ENCODE data around the gene EZH1. TPM values are rescaled to one million over a fixed set of nuclear protein-coding genes. Genes with fewer than 3 reads are reported as not detected.

Gene EZH1
- total RNA-seq, 1 experiment from 2014 or later = 16.9 TPM

GRCh38 chr17:42676424-42677011 is 68.3 kb downstream of the EZH1 start, which contains the start of gene PLEKHH3:
TSS of gene PLEKHH3 (minus strand) at chr17:42676994. CDS start at chr17:42676563, 431 bp downstream.
- TF ChIP-seq CTCF (IDR thresholded peaks at IDR 0.05; ENCODE audit: insufficient read depth in 1 of 2, low read depth in 1 of 2, low read length in 1 of 2, severe bottlenecking in 1 of 2, unreplicated experiment in 1 of 2) = peak; percentile 8 to 15
- CTCF ChIA-PET = interaction anchor here (0.6 to 3.5 kb wide), 13 partner anchors 17 to 201 kb away, joined by 3 to 27 read pairs (median 4); partner anchors contain the start of genes BECN1, RETREG3, TUBG1 and TUBG2
- Mint-ChIP-seq H3K27ac (ENCODE audit: unreplicated experiment) (peak within 1 kb of the TSS; percentile 95), H3K36me3 (ENCODE audit: insufficient read depth, unreplicated experiment) (peaks cover 35% of the 10 kb centered on the region), H3K4me1 (ENCODE audit: low read depth, unreplicated experiment) (peaks cover 4% of the 10 kb centered on the region), H3K27me3 (ENCODE audit: insufficient read depth, unreplicated experiment) (no peaks in the 10 kb centered on the region), H3K4me3 (ENCODE audit: unreplicated experiment) (peak within 1 kb of the TSS; percentile 89), H3K9me3 (ENCODE audit: unreplicated experiment) (no peaks in the 10 kb centered on the region)
- Histone ChIP-seq H3K27me3 (replicated peaks; ENCODE audit: control insufficient read depth, insufficient read depth, low read length) (no peaks in the 10 kb centered on the region), H3K4me1 (peaks cover 26% of the 10 kb centered on the region), H3K9me3 (no peaks in the 10 kb centered on the region), H3K36me3 (ENCODE audit: control insufficient read depth, insufficient read depth, low read length) (peaks cover 2% of the 10 kb centered on the region), H3K4me3 (ENCODE audit: low read depth, low read length) (peak within 1 kb of the TSS; percentile 85)
- intact Hi-C loops (cut with micrococcal nuclease; ENCODE audit: unreplicated experiment) = loop anchor here (1.0 to 5.0 kb wide), 2 partner anchors 67 to 86 kb away; partner anchors contain the start of genes RAMP2, RETREG3 and TUBG1
- POLR2A ChIA-PET = interaction anchor here (0.6 to 2.2 kb wide), 10 partner anchors 17 to 686 kb away, joined by 3 to 10 read pairs (median 4); partner anchors contain the start of genes BECN1, PSMC3IP, RETREG3 and RPL27
- BruUV-seq (replicated peaks) = no TSS peak
- no peak for DNase-seq

GRCh38 chr17:42675965-42676423 is 68.8 kb downstream of the EZH1 start:
- H3K36me3 Mint-ChIP-seq (ENCODE audit: insufficient read depth, unreplicated experiment) = peaks cover 40% of the 10 kb centered on the region
- no peaks in the 10 kb centered on the region for H3K4me1 Mint-ChIP-seq (ENCODE audit: low read depth, unreplicated experiment)
- ChIA-PET CTCF (interaction anchor here (0.6 to 2.1 kb wide), 7 partner anchors 17 to 291 kb away, joined by 3 to 21 read pairs (median 5); partner anchors contain the start of genes BECN1, RETREG3, TUBG1 and TUBG2), POLR2A (interaction anchor here (0.6 to 2.2 kb wide), 5 partner anchors 17 to 322 kb away, joined by 4 to 10 read pairs (median 8); partner anchors contain the start of genes PSMC3IP, RETREG3, RPL27 and TUBG1)
- intact Hi-C loops (cut with micrococcal nuclease; ENCODE audit: unreplicated experiment) = loop anchor here (5.0 kb wide), 1 partner anchor 86 kb away; the partner anchor contains the start of gene RAMP2
- TF ChIP-seq CTCF (IDR thresholded peaks at IDR 0.05; ENCODE audit: insufficient read depth in 1 of 2, low read depth in 1 of 2, low read length in 1 of 2, severe bottlenecking in 1 of 2, unreplicated experiment in 1 of 2) = no peak
- H3K27ac Mint-ChIP-seq (ENCODE audit: unreplicated experiment) = peak overlapping the region; percentile 95
- Histone ChIP-seq H3K27me3 (replicated peaks; ENCODE audit: control insufficient read depth, insufficient read depth, low read length) (no peaks in the 10 kb centered on the region), H3K4me1 (peaks cover 26% of the 10 kb centered on the region), H3K9me3 (no peaks in the 10 kb centered on the region), H3K36me3 (ENCODE audit: control insufficient read depth, insufficient read depth, low read length) (peaks cover 2% of the 10 kb centered on the region), H3K4me3 (ENCODE audit: low read depth, low read length) (peak overlapping the region; percentile 85)
- H3K4me3 Mint-ChIP-seq (ENCODE audit: unreplicated experiment) = peak overlapping the region; percentile 89
- BruUV-seq (replicated peaks) = TSS peak; percentile 32
- peak in 1 of 2 experiments; percentile 66 for DNase-seq
- H3K27me3 Mint-ChIP-seq (ENCODE audit: insufficient read depth, unreplicated experiment) = no peaks in the 10 kb centered on the region
- no peaks in the 10 kb centered on the region for H3K9me3 Mint-ChIP-seq (ENCODE audit: unreplicated experiment)

- TF ChIP-seq CTCF (IDR thresholded peaks at IDR 0.05; ENCODE audit: insufficient read depth in 1 of 2, low read depth in 1 of 2, low read length in 1 of 2, severe bottlenecking in 1 of 2, unreplicated experiment in 1 of 2) = no peak
- Mint-ChIP-seq H3K4me1 (ENCODE audit: low read depth, unreplicated experiment) (no peaks in the 10 kb centered on the region), H3K27me3 (ENCODE audit: insufficient read depth, unreplicated experiment) (no peaks in the 10 kb centered on the region), H3K9me3 (ENCODE audit: unreplicated experiment) (no peaks in the 10 kb centered on the region), H3K36me3 (ENCODE audit: insufficient read depth, unreplicated experiment) (peaks cover 46% of the 10 kb centered on the region), H3K27ac (ENCODE audit: unreplicated experiment) (peak overlapping the region; percentile 95), H3K4me3 (ENCODE audit: unreplicated experiment) (peak overlapping the region; percentile 89)
- no peak for DNase-seq
- H3K36me3 ChIP-seq (ENCODE audit: control insufficient read depth, insufficient read depth, low read length) = peaks cover 2% of the 10 kb centered on the region
- BruUV-seq (replicated peaks) = no TSS peak
- CTCF ChIA-PET = interaction anchor here (0.6 to 2.1 kb wide), 6 partner anchors 16 to 291 kb away, joined by 4 to 21 read pairs (median 8); partner anchors contain the start of genes BECN1, RETREG3, TUBG1 and TUBG2
- peaks cover 24% of the 10 kb centered on the region for H3K4me1 ChIP-seq
- intact Hi-C loops (cut with micrococcal nuclease; ENCODE audit: unreplicated experiment) = loop anchor here (5.0 kb wide), 1 partner anchor 87 kb away; the partner anchor contains the start of gene RAMP2
- no peaks in the 10 kb centered on the region for H3K27me3 ChIP-seq (replicated peaks; ENCODE audit: control insufficient read depth, insufficient read depth, low read length)
- H3K9me3 ChIP-seq = no peaks in the 10 kb centered on the region
- peak overlapping the region; percentile 85 for H3K4me3 ChIP-seq (ENCODE audit: low read depth, low read length)
- POLR2A ChIA-PET = interaction anchor here (1.5 to 2.2 kb wide), 3 partner anchors 16 to 323 kb away, joined by 6 to 8 read pairs (median 8); partner anchors contain the start of genes PSMC3IP, RPL27 and TUBG2
These were observed 69.4 kb downstream of the EZH1 start for GRCh38 chr17:42675348-42675964.
